GM11168 (cell line): Measurements from ENCODE around the gene TNPO1.

Experiments used
- in situ Hi-C: fragments of 300-500 bp; cut with MboI; formaldehyde crosslinking; loops from one replicate; pipeline ENCODE4 v1.12.0; 2022; ENCODE audit warnings: low sequenced_read_pairs; ENCODE audit not compliant: unreplicated experiment

TNPO1 gene

DNA sequence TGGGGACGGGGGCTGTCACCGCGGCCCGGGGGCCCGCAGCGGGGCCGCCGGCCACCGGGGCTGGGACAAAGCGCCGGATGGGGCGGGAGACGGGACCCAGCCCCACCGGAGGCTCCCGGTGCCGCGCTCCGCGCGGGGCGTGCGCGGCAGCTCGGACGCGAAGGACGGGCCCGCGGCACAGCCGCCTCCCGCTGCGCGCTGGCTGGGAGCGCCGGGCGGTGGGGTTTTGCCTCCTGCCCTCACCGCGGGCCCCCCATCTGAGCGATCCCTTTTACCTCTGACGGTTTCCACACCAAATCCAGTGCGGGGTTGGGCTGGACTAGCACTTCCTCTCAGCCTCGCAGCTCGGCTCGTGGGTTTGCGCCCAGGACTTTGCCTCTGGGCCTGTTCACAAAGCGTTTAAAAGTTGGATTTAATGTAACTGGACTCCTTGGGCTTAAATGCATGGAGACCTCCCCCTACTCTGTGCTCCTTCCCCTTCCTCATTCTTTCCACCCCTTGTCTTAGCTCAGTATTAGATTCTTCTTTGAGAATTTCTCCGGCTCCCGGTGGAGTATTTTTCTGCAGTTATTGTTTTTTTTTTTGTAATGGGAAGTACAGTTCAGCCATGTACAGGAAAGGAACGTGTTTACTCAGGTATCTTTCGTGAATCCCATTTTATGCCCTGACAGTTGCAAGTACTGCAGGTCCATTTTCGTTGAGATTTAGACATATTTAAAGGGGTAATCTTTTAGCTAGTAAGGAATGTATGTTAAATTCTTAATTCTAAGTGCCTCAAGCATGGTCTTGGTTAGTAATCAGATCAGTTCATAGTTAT is 140.1 kb downstream of the TNPO1 start:
- in situ Hi-C loops = no loop called here

DNA sequence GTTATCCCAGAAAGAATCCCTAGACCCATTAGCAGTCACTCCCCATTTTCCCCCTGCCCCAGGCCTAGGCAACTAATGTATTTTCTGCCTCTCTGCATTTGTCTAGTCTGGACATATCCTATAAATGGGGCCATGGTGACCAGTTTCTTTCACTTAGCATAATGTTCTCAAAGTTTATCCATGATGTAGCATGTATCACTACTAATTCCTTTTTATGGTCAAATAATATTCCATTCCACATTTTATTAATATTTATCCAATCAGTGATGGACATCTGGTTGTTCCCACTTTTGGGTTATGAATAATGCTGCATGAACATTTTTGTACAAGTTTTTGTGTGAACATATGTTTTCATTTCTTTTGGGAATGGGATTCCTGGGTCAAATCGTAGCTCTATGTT is 140.9 kb downstream of the TNPO1 start:
- in situ Hi-C loops = no loop called here

DNA sequence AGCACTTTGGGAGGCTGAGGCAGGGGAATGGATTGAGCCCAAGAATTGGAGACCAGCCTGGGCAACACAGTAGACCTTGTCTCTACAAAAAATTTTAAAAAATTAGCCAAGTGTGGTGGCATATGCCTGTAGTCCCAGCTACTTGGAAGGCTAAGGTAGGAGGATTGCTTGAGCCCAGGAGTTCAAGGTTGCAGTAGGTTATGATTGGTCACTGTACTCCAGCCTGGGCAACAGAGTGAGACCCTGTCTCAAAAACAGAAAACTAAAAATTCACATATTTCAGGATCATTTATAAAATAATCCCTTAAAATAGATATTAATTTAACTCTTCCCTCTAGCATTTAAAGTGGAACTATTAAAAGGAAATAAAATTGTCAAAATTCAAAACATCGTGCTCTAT is 142.8 kb downstream of the TNPO1 start:
- in situ Hi-C loops = no loop called here
